GM12878 (cell line): ENCODE results near the gene LRP2BP. TPM values are rescaled to one million over a fixed set of nuclear protein-coding genes. Genes with fewer than 3 reads are reported as not detected.

Experiments
- BMI1 ChIP-seq: fragments of 450-650 bp; IDR thresholded peaks from 2 replicates; pipeline ENCODE4 v1.6.1; 2016; ENCODE audit warnings: mild to moderate bottlenecking, moderate library complexity, borderline replicate concordance
- EP300 ChIP-seq, 2 experiments: fragments of 150-350 bp in 1 of 2; IDR thresholded peaks; 2 replicates each; pipeline ENCODE4 v1.6.1; 2011 to 2012; ENCODE audit warnings: low read depth in 2 of 2, low read length in 2 of 2, borderline replicate concordance in 1 of 2, improper control_type of control experiment in 1 of 2, inconsistent platforms in 1 of 2; ENCODE audit not compliant: control insufficient read depth in 1 of 2
- ETV6 ChIP-seq, 2 experiments: fragments of 450-650 bp in 1 of 2; IDR thresholded peaks in 1 of 2; conservative IDR thresholded peaks in 1 of 2; 2 replicates each; pipeline ENCODE4 v1.6.1; 2014; ENCODE audit warnings: antibody characterized with exemption in 1 of 2, borderline replicate concordance in 1 of 2, low read depth in 1 of 2, mild to moderate bottlenecking in 1 of 2, moderate library complexity in 1 of 2
- IKZF1 ChIP-seq: fragments of 450-650 bp; conservative IDR thresholded peaks from 2 replicates; pipeline ENCODE4 v1.6.1; 2017; ENCODE audit warnings: antibody characterized with exemption, mild to moderate bottlenecking
- PML ChIP-seq: IDR thresholded peaks from 2 replicates; pipeline ENCODE4 v1.6.1; 2012; ENCODE audit warnings: low read length, inconsistent platforms
- RCOR1 ChIP-seq: conservative IDR thresholded peaks from 2 replicates; pipeline ENCODE4 v1.6.1; 2012; ENCODE audit warnings: low read depth, low read length, improper control_type of control experiment
- WRNIP1 ChIP-seq: IDR thresholded peaks from 2 replicates; pipeline ENCODE4 v1.6.1; 2011; ENCODE audit warnings: low read depth, low read length, improper control_type of control experiment, borderline replicate concordance
- polyA plus RNA-seq, 11 experiments: library from polyadenylated mRNA; depleted of rRNA in 4 of 11; unstranded in 6 of 11; stranded (reverse) in 5 of 11; fragments of >200 nt; fragmentation: Nextera tagmentation in 4 of 11; fragmentation: Illumina TruSeq in 1 of 11; extraction: Ambion mirVana in 4 of 11; extraction: Trizol in 1 of 11; gene quantifications; 1 replicate in 1 of 11; 2 replicates in 10 of 11; pipeline versions ENCODE4 v1.2.1 to v1.2.3, GENCODE V29; 2011 to 2016; ENCODE audit warnings: inconsistent platforms in 2 of 11, missing spikeins in 2 of 11, low read depth in 1 of 11
- total RNA-seq, 4 experiments: library from RNA; depleted of rRNA in 3 of 4; stranded (reverse); fragments of >200 nt in 3 of 4; fragmentation: Illumina TruSeq in 1 of 4; extraction: Trizol in 1 of 4; gene quantifications; 2 replicates each; pipeline versions ENCODE4 v1.2.1 to v1.2.3, GENCODE V29; 2013 to 2021
- TF ChIP-seq, protein P1 (sequence below): fragments of 450-650 bp; IDR thresholded peaks from 2 replicates; pipeline ENCODE4 v1.6.1; 2017; ENCODE audit warnings: mild to moderate bottlenecking, moderate library complexity
- TF ChIP-seq, protein P2 (sequence below): fragments of 450-650 bp; formaldehyde crosslinking; IDR thresholded peaks from 2 replicates; pipeline ENCODE4 v1.5.0; 2022; ENCODE audit warnings: mild to moderate bottlenecking, missing genetic modification characterization
- TF ChIP-seq, protein P3 (sequence below): fragments of 450-650 bp; IDR thresholded peaks from 2 replicates; pipeline ENCODE4 v1.6.1; 2017; ENCODE audit warnings: mild to moderate bottlenecking, low read depth, inconsistent platforms; ENCODE audit not compliant: poor library complexity, severe bottlenecking
- TF ChIP-seq, protein P4 (sequence below): IDR thresholded peaks from 2 replicates; pipeline ENCODE4 v1.6.1; 2011; ENCODE audit warnings: borderline replicate concordance, low read depth, mild to moderate bottlenecking, moderate library complexity, mixed read lengths, low read length; ENCODE audit not compliant: insufficient read depth; ENCODE audit errors: extremely low read length
- TF ChIP-seq, protein P5 (sequence below): fragments of 450-650 bp; IDR thresholded peaks from 2 replicates; pipeline ENCODE4 v1.6.1; 2016; ENCODE audit warnings: mild to moderate bottlenecking

Gene LRP2BP
- total and polyA plus RNA-seq, 10 of the 15 experiments (the other 5 are each of a cell fraction or from before 2014, with no cell fraction given), result 0.27 to 5.2 (median 1.0) TPM

DNA sequence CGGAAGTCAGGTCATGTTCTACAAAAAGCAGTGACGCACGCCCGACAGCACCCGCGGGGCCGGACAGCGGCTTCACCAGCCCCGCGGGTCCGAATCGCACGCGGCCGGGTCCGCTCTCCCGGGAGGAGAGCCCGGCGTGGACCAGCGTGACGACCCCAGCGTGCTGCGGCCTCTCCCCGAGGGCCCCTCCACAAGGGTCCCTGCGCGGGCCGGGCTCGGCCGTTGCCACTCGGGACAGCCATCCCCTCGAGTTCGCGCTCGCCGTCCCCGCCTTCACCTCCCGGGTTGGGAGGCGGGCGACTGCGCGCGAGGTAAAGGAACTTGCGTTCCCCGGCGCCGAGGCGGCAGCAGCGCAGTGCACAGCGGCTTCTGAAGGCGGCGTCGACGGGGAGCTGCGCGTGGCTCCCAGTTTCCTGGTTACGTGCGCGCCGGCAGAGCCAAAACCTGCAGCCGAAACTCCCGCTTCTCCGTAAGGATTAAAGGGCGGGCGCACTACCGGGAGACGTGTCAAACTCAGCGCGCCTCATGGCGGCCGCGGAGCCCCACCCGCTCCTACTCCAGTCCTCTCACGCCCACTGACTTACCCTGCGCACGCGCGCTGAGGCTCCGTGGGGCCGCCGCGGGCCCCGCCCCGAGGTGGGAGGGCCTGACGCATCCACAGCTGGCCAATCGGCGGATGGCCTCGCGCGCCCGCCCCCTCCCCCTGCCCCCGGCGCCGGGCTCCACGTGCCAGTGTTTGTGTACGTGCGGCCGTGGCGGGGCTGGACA lies 416 bp upstream of the LRP2BP start (continued):
- TF ChIP-seq, protein P1, sequence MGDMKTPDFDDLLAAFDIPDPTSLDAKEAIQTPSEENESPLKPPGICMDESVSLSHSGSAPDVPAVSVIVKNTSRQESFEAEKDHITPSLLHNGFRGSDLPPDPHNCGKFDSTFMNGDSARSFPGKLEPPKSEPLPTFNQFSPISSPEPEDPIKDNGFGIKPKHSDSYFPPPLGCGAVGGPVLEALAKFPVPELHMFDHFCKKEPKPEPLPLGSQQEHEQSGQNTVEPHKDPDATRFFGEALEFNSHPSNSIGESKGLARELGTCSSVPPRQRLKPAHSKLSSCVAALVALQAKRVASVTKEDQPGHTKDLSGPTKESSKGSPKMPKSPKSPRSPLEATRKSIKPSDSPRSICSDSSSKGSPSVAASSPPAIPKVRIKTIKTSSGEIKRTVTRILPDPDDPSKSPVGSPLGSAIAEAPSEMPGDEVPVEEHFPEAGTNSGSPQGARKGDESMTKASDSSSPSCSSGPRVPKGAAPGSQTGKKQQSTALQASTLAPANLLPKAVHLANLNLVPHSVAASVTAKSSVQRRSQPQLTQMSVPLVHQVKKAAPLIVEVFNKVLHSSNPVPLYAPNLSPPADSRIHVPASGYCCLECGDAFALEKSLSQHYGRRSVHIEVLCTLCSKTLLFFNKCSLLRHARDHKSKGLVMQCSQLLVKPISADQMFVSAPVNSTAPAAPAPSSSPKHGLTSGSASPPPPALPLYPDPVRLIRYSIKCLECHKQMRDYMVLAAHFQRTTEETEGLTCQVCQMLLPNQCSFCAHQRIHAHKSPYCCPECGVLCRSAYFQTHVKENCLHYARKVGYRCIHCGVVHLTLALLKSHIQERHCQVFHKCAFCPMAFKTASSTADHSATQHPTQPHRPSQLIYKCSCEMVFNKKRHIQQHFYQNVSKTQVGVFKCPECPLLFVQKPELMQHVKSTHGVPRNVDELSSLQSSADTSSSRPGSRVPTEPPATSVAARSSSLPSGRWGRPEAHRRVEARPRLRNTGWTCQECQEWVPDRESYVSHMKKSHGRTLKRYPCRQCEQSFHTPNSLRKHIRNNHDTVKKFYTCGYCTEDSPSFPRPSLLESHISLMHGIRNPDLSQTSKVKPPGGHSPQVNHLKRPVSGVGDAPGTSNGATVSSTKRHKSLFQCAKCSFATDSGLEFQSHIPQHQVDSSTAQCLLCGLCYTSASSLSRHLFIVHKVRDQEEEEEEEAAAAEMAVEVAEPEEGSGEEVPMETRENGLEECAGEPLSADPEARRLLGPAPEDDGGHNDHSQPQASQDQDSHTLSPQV, result no peak
- TF ChIP-seq, protein P2, sequence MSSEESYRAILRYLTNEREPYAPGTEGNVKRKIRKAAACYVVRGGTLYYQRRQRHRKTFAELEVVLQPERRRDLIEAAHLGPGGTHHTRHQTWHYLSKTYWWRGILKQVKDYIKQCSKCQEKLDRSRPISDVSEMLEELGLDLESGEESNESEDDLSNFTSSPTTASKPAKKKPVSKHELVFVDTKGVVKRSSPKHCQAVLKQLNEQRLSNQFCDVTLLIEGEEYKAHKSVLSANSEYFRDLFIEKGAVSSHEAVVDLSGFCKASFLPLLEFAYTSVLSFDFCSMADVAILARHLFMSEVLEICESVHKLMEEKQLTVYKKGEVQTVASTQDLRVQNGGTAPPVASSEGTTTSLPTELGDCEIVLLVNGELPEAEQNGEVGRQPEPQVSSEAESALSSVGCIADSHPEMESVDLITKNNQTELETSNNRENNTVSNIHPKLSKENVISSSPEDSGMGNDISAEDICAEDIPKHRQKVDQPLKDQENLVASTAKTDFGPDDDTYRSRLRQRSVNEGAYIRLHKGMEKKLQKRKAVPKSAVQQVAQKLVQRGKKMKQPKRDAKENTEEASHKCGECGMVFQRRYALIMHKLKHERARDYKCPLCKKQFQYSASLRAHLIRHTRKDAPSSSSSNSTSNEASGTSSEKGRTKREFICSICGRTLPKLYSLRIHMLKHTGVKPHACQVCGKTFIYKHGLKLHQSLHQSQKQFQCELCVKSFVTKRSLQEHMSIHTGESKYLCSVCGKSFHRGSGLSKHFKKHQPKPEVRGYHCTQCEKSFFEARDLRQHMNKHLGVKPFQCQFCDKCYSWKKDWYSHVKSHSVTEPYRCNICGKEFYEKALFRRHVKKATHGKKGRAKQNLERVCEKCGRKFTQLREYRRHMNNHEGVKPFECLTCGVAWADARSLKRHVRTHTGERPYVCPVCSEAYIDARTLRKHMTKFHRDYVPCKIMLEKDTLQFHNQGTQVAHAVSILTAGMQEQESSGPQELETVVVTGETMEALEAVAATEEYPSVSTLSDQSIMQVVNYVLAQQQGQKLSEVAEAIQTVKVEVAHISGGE (CRISPR knock-in tag), result 0 out of 2 replicates have a peak, but pooled peaks have one; percentile 19
- TF ChIP-seq, protein P3, sequence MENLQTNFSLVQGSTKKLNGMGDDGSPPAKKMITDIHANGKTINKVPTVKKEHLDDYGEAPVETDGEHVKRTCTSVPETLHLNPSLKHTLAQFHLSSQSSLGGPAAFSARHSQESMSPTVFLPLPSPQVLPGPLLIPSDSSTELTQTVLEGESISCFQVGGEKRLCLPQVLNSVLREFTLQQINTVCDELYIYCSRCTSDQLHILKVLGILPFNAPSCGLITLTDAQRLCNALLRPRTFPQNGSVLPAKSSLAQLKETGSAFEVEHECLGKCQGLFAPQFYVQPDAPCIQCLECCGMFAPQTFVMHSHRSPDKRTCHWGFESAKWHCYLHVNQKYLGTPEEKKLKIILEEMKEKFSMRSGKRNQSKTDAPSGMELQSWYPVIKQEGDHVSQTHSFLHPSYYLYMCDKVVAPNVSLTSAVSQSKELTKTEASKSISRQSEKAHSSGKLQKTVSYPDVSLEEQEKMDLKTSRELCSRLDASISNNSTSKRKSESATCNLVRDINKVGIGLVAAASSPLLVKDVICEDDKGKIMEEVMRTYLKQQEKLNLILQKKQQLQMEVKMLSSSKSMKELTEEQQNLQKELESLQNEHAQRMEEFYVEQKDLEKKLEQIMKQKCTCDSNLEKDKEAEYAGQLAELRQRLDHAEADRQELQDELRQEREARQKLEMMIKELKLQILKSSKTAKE, result no peak
- TF ChIP-seq, protein P4, sequence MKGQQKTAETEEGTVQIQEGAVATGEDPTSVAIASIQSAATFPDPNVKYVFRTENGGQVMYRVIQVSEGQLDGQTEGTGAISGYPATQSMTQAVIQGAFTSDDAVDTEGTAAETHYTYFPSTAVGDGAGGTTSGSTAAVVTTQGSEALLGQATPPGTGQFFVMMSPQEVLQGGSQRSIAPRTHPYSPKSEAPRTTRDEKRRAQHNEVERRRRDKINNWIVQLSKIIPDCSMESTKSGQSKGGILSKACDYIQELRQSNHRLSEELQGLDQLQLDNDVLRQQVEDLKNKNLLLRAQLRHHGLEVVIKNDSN, result no peak
- TF ChIP-seq EP300 (IDR thresholded peaks at IDR 0.05; ENCODE audit: borderline replicate concordance in 1 of 2, control insufficient read depth in 1 of 2, low read depth in 2 of 2, low read length in 2 of 2) (0 out of 4 replicates have a peak, but pooled peaks of 1 of the 2 experiments have one; percentile 55), RCOR1 (no peak), WRNIP1 (no peak), IKZF1 (peak; percentile 99), PML (peak; percentile 58; the same call in 1 of the 2 replicates), BMI1 (no peak), ETV6 (conservative IDR thresholded peaks at IDR 0.05 in 1 of 2, IDR thresholded peaks at IDR 0.05 in 1 of 2; ENCODE audit: borderline replicate concordance in 1 of 2, low read depth in 1 of 2) (no peak; a peak in 1 of 4 replicates)
- TF ChIP-seq, protein P5, sequence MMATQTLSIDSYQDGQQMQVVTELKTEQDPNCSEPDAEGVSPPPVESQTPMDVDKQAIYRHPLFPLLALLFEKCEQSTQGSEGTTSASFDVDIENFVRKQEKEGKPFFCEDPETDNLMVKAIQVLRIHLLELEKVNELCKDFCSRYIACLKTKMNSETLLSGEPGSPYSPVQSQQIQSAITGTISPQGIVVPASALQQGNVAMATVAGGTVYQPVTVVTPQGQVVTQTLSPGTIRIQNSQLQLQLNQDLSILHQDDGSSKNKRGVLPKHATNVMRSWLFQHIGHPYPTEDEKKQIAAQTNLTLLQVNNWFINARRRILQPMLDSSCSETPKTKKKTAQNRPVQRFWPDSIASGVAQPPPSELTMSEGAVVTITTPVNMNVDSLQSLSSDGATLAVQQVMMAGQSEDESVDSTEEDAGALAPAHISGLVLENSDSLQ, result peak; percentile 29; the same call in 1 of the 2 replicates
